Fibroblast of skin of scalp (primary cell): Measurements from ENCODE around the gene PRDX6.
"Not testable (repeated sequence)": the region's sequence is repeated elsewhere in the genome, so short reads cannot be mapped to it uniquely, and the experiment has no call there.

Experiments used
- DNase-seq: peaks from one replicate; pipeline ENCODE4 v3.0.0-alpha.2; 2013

Gene PRDX6

GRCh38 chr1:173469656-173470055 is 7.5 kb upstream of the PRDX6 start:
- no peak for DNase-seq

- no peak for DNase-seq
Observed at GRCh38 chr1:173470608-173471007, 6.5 kb upstream of the PRDX6 start.

GRCh38 chr1:173473599-173474011 is 3.5 kb upstream of the PRDX6 start:
- DNase-seq = peak; percentile 57

GRCh38 chr1:173474097-173474779 is 2.9 kb upstream of the PRDX6 start:
- DNase-seq = no peak

GRCh38 chr1:173474780-173475421 is 2.2 kb upstream of the PRDX6 start:
- DNase-seq = not testable (repeated sequence)

- DNase-seq = peak; percentile 58
Observed at GRCh38 chr1:173475564-173476196, 1.5 kb upstream of the PRDX6 start.

- DNase-seq = no peak
Observed at GRCh38 chr1:173476197-173476664, 904 bp upstream of the PRDX6 start.

GRCh38 chr1:173476665-173477285 is 360 bp upstream of the PRDX6 start:
- DNase-seq = peak; percentile 90

- DNase-seq = peak; percentile 34
Observed at GRCh38 chr1:173478094-173478674, 1.0 kb downstream of the PRDX6 start.

- DNase-seq = no peak
Observed at GRCh38 chr1:173479649-173480048, 2.5 kb downstream of the PRDX6 start.

- DNase-seq = no peak
Observed at GRCh38 chr1:173481195-173481772, 4.1 kb downstream of the PRDX6 start.

- no peak for DNase-seq
Observed at GRCh38 chr1:173482683-173483082, 5.5 kb downstream of the PRDX6 start.

GRCh38 chr1:173484276-173484675 is 7.1 kb downstream of the PRDX6 start:
- no peak for DNase-seq

GRCh38 chr1:173485401-173485800 is 8.3 kb downstream of the PRDX6 start:
- no peak for DNase-seq

GRCh38 chr1:173488001-173488400 is 10.9 kb downstream of the PRDX6 start:
- DNase-seq = no peak

GRCh38 chr1:173489149-173489600 is 12.0 kb downstream of the PRDX6 start:
- no peak for DNase-seq

GRCh38 chr1:173489929-173490328 is 12.8 kb downstream of the PRDX6 start:
- DNase-seq = no peak

GRCh38 chr1:173491508-173491907 is 14.4 kb downstream of the PRDX6 start:
- no peak for DNase-seq

GRCh38 chr1:173493125-173493524 is 16.0 kb downstream of the PRDX6 start:
- DNase-seq = not testable (repeated sequence)

- DNase-seq = no peak
Observed at GRCh38 chr1:173495609-173496267, 18.6 kb downstream of the PRDX6 start.

- no peak for DNase-seq
Observed at GRCh38 chr1:173496757-173497320, 19.7 kb downstream of the PRDX6 start.
